IgD-negative memory B cell (primary cell): ENCODE data around the gene USB1. TPM values are rescaled to one million over a fixed set of nuclear protein-coding genes. Genes with fewer than 3 reads are reported as not detected.
"Not testable (repeated sequence)": the region's sequence is repeated elsewhere in the genome, so short reads cannot be mapped to it uniquely, and the experiment has no call there.

ENCODE experiments used
- H3K27ac Mint-ChIP-seq, 3 donors: one replicate each; pipeline ENCODE4 v1.8.0; 2020 to 2022; ENCODE audit warnings: mild to moderate bottlenecking in 3 of 3, mixed read lengths in 3 of 3, moderate library complexity in 1 of 3
- H3K27me3 Mint-ChIP-seq: one replicate; pipeline ENCODE4 v1.8.0; 2021; ENCODE audit warnings: mixed read lengths
- H3K36me3 Mint-ChIP-seq: one replicate; pipeline ENCODE4 v1.8.0; 2020; ENCODE audit warnings: mild to moderate bottlenecking, mixed read lengths
- H3K4me1 Mint-ChIP-seq, 3 donors: one replicate each; pipeline ENCODE4 v1.8.0; 2020 to 2022; ENCODE audit warnings: mixed read lengths in 3 of 3, mild to moderate bottlenecking in 1 of 3
- H3K4me3 Mint-ChIP-seq, 4 donors: one replicate each; pipeline ENCODE4 v1.8.0; 2020 to 2022; ENCODE audit warnings: mild to moderate bottlenecking in 4 of 4, mixed read lengths in 4 of 4, moderate library complexity in 3 of 4
- H3K9me3 Mint-ChIP-seq, 3 donors: one replicate each; pipeline ENCODE4 v1.8.0; 2020 to 2021; ENCODE audit warnings: mixed read lengths in 3 of 3, mild to moderate bottlenecking in 1 of 3
- polyA plus RNA-seq: library from polyadenylated mRNA; unstranded; fragments of 300-500 nt; fragmentation: Illumina TruSeq; gene quantifications from one replicate; pipeline ENCODE4 v1.2.3, GENCODE V29; 2021

The USB1 gene
- polyA plus RNA-seq, 1 donor from 2014 or later: 29.3 TPM

- H3K27ac Mint-ChIP-seq: peak overlapping the region in 1 of 3 donors; percentile 56
- H3K36me3 Mint-ChIP-seq: peaks cover 2% of the 10 kb centered on the region
- no peaks in the 10 kb centered on the region for H3K9me3 Mint-ChIP-seq
- H3K4me1 Mint-ChIP-seq: peaks cover 15 to 17% (median 15%) of the 10 kb centered on the region in 3 donors
- H3K4me3 Mint-ChIP-seq: no peak overlapping the region
- H3K27me3 Mint-ChIP-seq: no peaks in the 10 kb centered on the region
Measured at GRCh38 chr16:57996406-57997175, 4.6 kb upstream of the USB1 start.

- Mint-ChIP-seq H3K4me1 (peaks cover 20 to 22% (median 21%) of the 10 kb centered on the region in 3 donors), H3K9me3 (no peaks in the 10 kb centered on the region), H3K36me3 (peaks cover 2% of the 10 kb centered on the region), H3K27ac (peak overlapping the region in 1 of 3 donors; percentile 56), H3K27me3 (no peaks in the 10 kb centered on the region), H3K4me3 (peak overlapping the region in 1 of 4 donors; percentile 77)
Measured at GRCh38 chr16:57997176-57997527, 4.1 kb upstream of the USB1 start.

- peak overlapping the region in 1 of 4 donors; percentile 77 for H3K4me3 Mint-ChIP-seq
- peaks cover 20 to 23% (median 22%) of the 10 kb centered on the region in 3 donors for H3K4me1 Mint-ChIP-seq
- peak overlapping the region in 1 of 3 donors; percentile 5 for H3K27ac Mint-ChIP-seq
- no peaks in the 10 kb centered on the region for H3K9me3 Mint-ChIP-seq
- H3K27me3 Mint-ChIP-seq: no peaks in the 10 kb centered on the region
- H3K36me3 Mint-ChIP-seq: peaks cover 2% of the 10 kb centered on the region
Measured at GRCh38 chr16:57997528-57998265, 3.5 kb upstream of the USB1 start.

- Mint-ChIP-seq H3K4me3 (peak overlapping the region in 3 of 4 donors; percentile 3 to 98 (median 95)), H3K27ac (peak overlapping the region in 2 of 3 donors; percentile 60 to 88), H3K9me3 (no peaks in the 10 kb centered on the region), H3K4me1 (peaks cover 20 to 23% (median 22%) of the 10 kb centered on the region in 3 donors), H3K36me3 (peaks cover 2% of the 10 kb centered on the region), H3K27me3 (no peaks in the 10 kb centered on the region)
Measured at GRCh38 chr16:57998486-57998885, 2.7 kb upstream of the USB1 start.

- Mint-ChIP-seq H3K27ac (peak overlapping the region; percentile 60 to 91 (median 88)), H3K9me3 (no peaks in the 10 kb centered on the region), H3K4me1 (peaks cover 23 to 25% (median 24%) of the 10 kb centered on the region in 3 donors), H3K27me3 (no peaks in the 10 kb centered on the region), H3K36me3 (peaks cover 5% of the 10 kb centered on the region), H3K4me3 (peak overlapping the region; percentile 80 to 98 (median 92))
Measured at GRCh38 chr16:57998992-57999365, 2.2 kb upstream of the USB1 start.

GRCh38 chr16:57999366-57999970 is 1.7 kb upstream of the USB1 start:
- peak overlapping the region; percentile 60 to 91 (median 88) for H3K27ac Mint-ChIP-seq
- H3K4me3 Mint-ChIP-seq: peak overlapping the region; percentile 80 to 98 (median 92)
- peaks cover 7% of the 10 kb centered on the region for H3K36me3 Mint-ChIP-seq
- H3K27me3 Mint-ChIP-seq: no peaks in the 10 kb centered on the region
- H3K4me1 Mint-ChIP-seq: peaks cover 24 to 27% (median 26%) of the 10 kb centered on the region in 3 donors
- H3K9me3 Mint-ChIP-seq: no peaks in the 10 kb centered on the region

- peaks cover 5% of the 10 kb centered on the region for H3K36me3 Mint-ChIP-seq
- H3K4me3 Mint-ChIP-seq: peak within 1 kb of the TSS; percentile 89 to 98 (median 96)
- no peaks in the 10 kb centered on the region for H3K27me3 Mint-ChIP-seq
- H3K4me1 Mint-ChIP-seq: peaks cover 21 to 27% (median 26%) of the 10 kb centered on the region in 3 donors
- no peaks in the 10 kb centered on the region for H3K9me3 Mint-ChIP-seq
- H3K27ac Mint-ChIP-seq: peak within 1 kb of the TSS; percentile 50 to 97 (median 93)
Measured at GRCh38 chr16:57999971-58000705, 1.1 kb upstream of the USB1 start, which contains the start of gene ZNF319. ZNF319 (minus strand) TSS chr16:58000672; CDS start chr16:57998265, 2,407 bp downstream.

- Mint-ChIP-seq H3K4me1 (peaks cover 21 to 29% (median 29%) of the 10 kb centered on the region in 3 donors), H3K4me3 (peak overlapping the region; percentile 89 to 96 (median 95)), H3K9me3 (no peaks in the 10 kb centered on the region), H3K27ac (peak overlapping the region; percentile 50 to 93 (median 83)), H3K36me3 (peaks cover 9% of the 10 kb centered on the region), H3K27me3 (no peaks in the 10 kb centered on the region)
Measured at GRCh38 chr16:58001781-58002415, 691 bp downstream of the USB1 start.

- H3K36me3 Mint-ChIP-seq: peaks cover 11% of the 10 kb centered on the region
- peaks cover 21 to 29% (median 29%) of the 10 kb centered on the region in 3 donors for H3K4me1 Mint-ChIP-seq
- H3K4me3 Mint-ChIP-seq: peak overlapping the region; percentile 33 to 96 (median 70)
Measured at GRCh38 chr16:58002416-58002800, 1.2 kb downstream of the USB1 start.

GRCh38 chr16:58002936-58003335 is 1.7 kb downstream of the USB1 start:
- peaks cover 11% of the 10 kb centered on the region for H3K36me3 Mint-ChIP-seq
- peak overlapping the region in 3 of 4 donors; percentile 33 to 96 (median 52) for H3K4me3 Mint-ChIP-seq
- H3K9me3 Mint-ChIP-seq: no peaks in the 10 kb centered on the region
- peaks cover 21 to 29% (median 29%) of the 10 kb centered on the region in 3 donors for H3K4me1 Mint-ChIP-seq
- peak overlapping the region in 2 of 3 donors; percentile 10 to 71 for H3K27ac Mint-ChIP-seq
- H3K27me3 Mint-ChIP-seq: no peaks in the 10 kb centered on the region

More at GRCh38 chr16:58002416-58002800, 1.2 kb downstream of the USB1 start:
- Mint-ChIP-seq H3K27me3 (no peaks in the 10 kb centered on the region), H3K9me3 (no peaks in the 10 kb centered on the region), H3K27ac (peak overlapping the region in 1 of 3 donors; percentile 10)

- H3K36me3 Mint-ChIP-seq: peaks cover 15% of the 10 kb centered on the region
- H3K4me1 Mint-ChIP-seq: peaks cover 14 to 23% (median 17%) of the 10 kb centered on the region in 3 donors
- H3K9me3 Mint-ChIP-seq, H3K27me3 Mint-ChIP-seq, H3K27ac Mint-ChIP-seq: not testable (repeated sequence)
- peak overlapping the region in 1 of 4 donors; percentile 72 for H3K4me3 Mint-ChIP-seq
Measured at GRCh38 chr16:58004736-58005135, 3.5 kb downstream of the USB1 start.

GRCh38 chr16:58009856-58010416 is 8.7 kb downstream of the USB1 start:
- Mint-ChIP-seq H3K4me1 (peaks cover 2 to 4% (median 2%) of the 10 kb centered on the region in 3 donors), H3K4me3 (no peak overlapping the region), H3K9me3 (no peaks in the 10 kb centered on the region), H3K27me3 (no peaks in the 10 kb centered on the region), H3K27ac (no peak overlapping the region), H3K36me3 (peaks cover 12% of the 10 kb centered on the region)

- H3K4me1 Mint-ChIP-seq: peaks cover 0 to 2% (median 0%) of the 10 kb centered on the region in 3 donors
- H3K27me3 Mint-ChIP-seq: no peaks in the 10 kb centered on the region
- H3K27ac Mint-ChIP-seq: no peak overlapping the region
- H3K36me3 Mint-ChIP-seq: peaks cover 12% of the 10 kb centered on the region
- no peak overlapping the region for H3K4me3 Mint-ChIP-seq
- H3K9me3 Mint-ChIP-seq: no peaks in the 10 kb centered on the region
Measured at GRCh38 chr16:58010886-58011285, 9.7 kb downstream of the USB1 start.
